H9 (cell line): ENCODE measurements around the gene ANKRD13B. TPM values are rescaled to one million over a fixed set of nuclear protein-coding genes. Genes with fewer than 3 reads are reported as not detected.

Experiments
- DNase-seq: peaks from one replicate; pipeline ENCODE4 v3.0.0-alpha.2; 2017
- H2AFZ ChIP-seq: one replicate; pipeline ENCODE4 v1.6.1; 2013; ENCODE audit warnings: mild to moderate bottlenecking, low read length, control low read depth, moderate library complexity
- H2AK5ac ChIP-seq: 2 replicates; pipeline ENCODE4 v1.6.1; 2013; ENCODE audit warnings: low read length, control low read depth, mixed read lengths; ENCODE audit not compliant: insufficient read length
- H2BK120ac ChIP-seq: one replicate; pipeline ENCODE4 v1.6.1; 2013; ENCODE audit warnings: low read depth, mild to moderate bottlenecking, low read length, control low read depth, inconsistent platforms; ENCODE audit not compliant: poor library complexity, severe bottlenecking
- H2BK12ac ChIP-seq: 2 replicates; pipeline ENCODE4 v1.6.1; 2013; ENCODE audit warnings: low read length, control low read depth, mixed read lengths, low read depth; ENCODE audit not compliant: insufficient read length
- H2BK15ac ChIP-seq: 2 replicates; pipeline ENCODE4 v1.6.1; 2013; ENCODE audit warnings: low read depth, low read length, control low read depth
- H2BK20ac ChIP-seq: one replicate; pipeline ENCODE4 v1.6.1; 2013; ENCODE audit warnings: low read depth, mild to moderate bottlenecking, low read length, control low read depth, inconsistent platforms; ENCODE audit not compliant: poor library complexity, severe bottlenecking
- H2BK5ac ChIP-seq: 2 replicates; pipeline ENCODE4 v1.6.1; 2013; ENCODE audit warnings: low read length, control low read depth, mixed read lengths; ENCODE audit not compliant: insufficient read length
- H3K14ac ChIP-seq: 2 replicates; pipeline ENCODE4 v1.6.1; 2013; ENCODE audit warnings: low read length, control low read depth; ENCODE audit not compliant: insufficient read depth
- H3K18ac ChIP-seq: 2 replicates; pipeline ENCODE4 v1.6.1; 2013; ENCODE audit warnings: low read depth, mild to moderate bottlenecking, mixed read lengths, low read length, control low read depth; ENCODE audit not compliant: insufficient read length
- H3K23ac ChIP-seq: 2 replicates; pipeline ENCODE4 v1.6.1; 2013; ENCODE audit warnings: low read length, control low read depth, mixed read lengths, low read depth; ENCODE audit not compliant: insufficient read length
- H3K23me2 ChIP-seq: 2 replicates; pipeline ENCODE4 v1.6.1; 2013; ENCODE audit warnings: low read depth, mild to moderate bottlenecking, mixed read lengths, low read length, control low read depth; ENCODE audit not compliant: insufficient read length, poor library complexity, severe bottlenecking
- H3K27ac ChIP-seq: 2 replicates; pipeline ENCODE4 v1.5.1; 2013; ENCODE audit warnings: low read length, control low read depth, mixed read lengths, low read depth; ENCODE audit not compliant: insufficient read length
- H3K27me3 ChIP-seq: 2 replicates; pipeline ENCODE4 v1.6.1; 2013; ENCODE audit warnings: low read length, control low read depth, inconsistent platforms; ENCODE audit not compliant: insufficient read depth
- H3K4ac ChIP-seq: 2 replicates; pipeline ENCODE4 v1.6.1; 2013; ENCODE audit warnings: low read depth, mild to moderate bottlenecking, control low read depth, inconsistent platforms, low read length, moderate library complexity
- H3K4me1 ChIP-seq: 2 replicates; pipeline ENCODE4 v1.6.1; 2013; ENCODE audit warnings: low read length, control low read depth, inconsistent platforms; ENCODE audit not compliant: insufficient read depth
- H3K4me2 ChIP-seq: 2 replicates; pipeline ENCODE4 v1.6.1; 2013; ENCODE audit warnings: low read length, control low read depth, mixed read lengths; ENCODE audit not compliant: insufficient read length, insufficient read depth
- H3K56ac ChIP-seq: 2 replicates; pipeline ENCODE4 v1.6.1; 2013; ENCODE audit warnings: low read depth, mild to moderate bottlenecking, mixed read lengths, low read length, control low read depth; ENCODE audit not compliant: insufficient read length
- H3K79me1 ChIP-seq: 2 replicates; pipeline ENCODE4 v1.6.1; 2013; ENCODE audit warnings: low read depth, mild to moderate bottlenecking, moderate library complexity, low read length, control low read depth, inconsistent platforms; ENCODE audit not compliant: insufficient read depth, poor library complexity, severe bottlenecking
- H3K79me2 ChIP-seq: 2 replicates; pipeline ENCODE4 v1.6.1; 2013; ENCODE audit warnings: low read length, control low read depth, inconsistent platforms; ENCODE audit not compliant: insufficient read depth
- H3K9ac ChIP-seq: 2 replicates; pipeline ENCODE4 v1.6.1; 2013; ENCODE audit warnings: low read length, control low read depth, mixed read lengths; ENCODE audit not compliant: insufficient read length; ENCODE audit errors: extremely low read depth
- H3K9me3 ChIP-seq: one replicate; pipeline ENCODE4 v1.6.1; 2013; ENCODE audit warnings: low read depth, low read length, inconsistent platforms; ENCODE audit not compliant: control insufficient read depth
- H3T11ph ChIP-seq: one replicate; pipeline ENCODE4 v1.6.1; 2013; ENCODE audit warnings: mild to moderate bottlenecking, low read length, control low read depth, inconsistent platforms
- H4K20me1 ChIP-seq: one replicate; pipeline ENCODE4 v1.6.1; 2013; ENCODE audit not compliant: control insufficient read depth, insufficient read length, insufficient read depth
- H4K5ac ChIP-seq: 2 replicates; pipeline ENCODE4 v1.6.1; 2013; ENCODE audit warnings: low read depth, mild to moderate bottlenecking, mixed read lengths, low read length, control low read depth; ENCODE audit not compliant: insufficient read length
- H4K8ac ChIP-seq: replicated peaks from 2 replicates; pipeline ENCODE4 v1.6.1; 2013; ENCODE audit warnings: low read length, control low read depth, mixed read lengths, low read depth; ENCODE audit not compliant: insufficient read length
- H4K91ac ChIP-seq: 2 replicates; pipeline ENCODE4 v1.6.1; 2013; ENCODE audit warnings: low read depth, mild to moderate bottlenecking, moderate library complexity, mixed read lengths, low read length, control low read depth; ENCODE audit not compliant: insufficient read length
- H3K27ac Mint-ChIP-seq, 3 experiments: 2 replicates in 2 of 3; 3 replicates in 1 of 3; pipeline ENCODE4 v1.8.0; 2020 to 2021; ENCODE audit warnings: mixed read lengths in 3 of 3, mild to moderate bottlenecking in 1 of 3, moderate library complexity in 1 of 3
- H3K27me3 Mint-ChIP-seq: 2 replicates; pipeline ENCODE4 v1.8.0; 2021; ENCODE audit warnings: low read depth, mild to moderate bottlenecking, moderate library complexity, mixed read lengths
- H3K36me3 Mint-ChIP-seq, 3 experiments: 2 replicates in 2 of 3; 3 replicates in 1 of 3; pipeline ENCODE4 v1.8.0; 2020 to 2021; ENCODE audit warnings: low read depth in 3 of 3, mixed read lengths in 3 of 3; ENCODE audit not compliant: insufficient read depth in 1 of 3
- H3K4me1 Mint-ChIP-seq, 2 experiments: 2 replicates each; pipeline ENCODE4 v1.8.0; 2020; ENCODE audit warnings: mixed read lengths in 2 of 2
- H3K4me3 Mint-ChIP-seq, 2 experiments: 2 replicates in 1 of 2; 3 replicates in 1 of 2; pipeline ENCODE4 v1.8.0; 2020 to 2021; ENCODE audit warnings: mild to moderate bottlenecking in 2 of 2, mixed read lengths in 2 of 2, moderate library complexity in 1 of 2
- H3K9me3 Mint-ChIP-seq, 2 experiments: 2 replicates in 1 of 2; 3 replicates in 1 of 2; pipeline ENCODE4 v1.8.0; 2020; ENCODE audit warnings: mild to moderate bottlenecking in 2 of 2, mixed read lengths in 2 of 2, moderate library complexity in 1 of 2
- WGBS: extraction: QIAGEN DNeasy Blood & Tissue Kit; methylation state at CpG from one replicate; pipeline ENCODE4 v1.1.7; 2013; ENCODE audit warnings: missing lambda C conversion rate, low lambda C conversion rate, mixed read lengths; ENCODE audit not compliant: insufficient read length; ENCODE audit errors: extremely low coverage; 5-methylcytosine and 5-hydroxymethylcytosine counted together
- total RNA-seq: library from RNA; stranded (reverse); gene quantifications from 2 replicates; pipeline ENCODE4 v1.2.1, GENCODE V29; 2021
- TF ChIP-seq, protein P1 (sequence below): fragments of 200-600 bp; sonication (generic); conservative IDR thresholded peaks from 3 replicates; pipeline ENCODE4 v1.8.0; 2021; ENCODE audit warnings: antibody characterized with exemption, mild to moderate bottlenecking

The ANKRD13B gene
- total RNA-seq, 1 experiment from 2014 or later: 24.2 TPM

DNA sequence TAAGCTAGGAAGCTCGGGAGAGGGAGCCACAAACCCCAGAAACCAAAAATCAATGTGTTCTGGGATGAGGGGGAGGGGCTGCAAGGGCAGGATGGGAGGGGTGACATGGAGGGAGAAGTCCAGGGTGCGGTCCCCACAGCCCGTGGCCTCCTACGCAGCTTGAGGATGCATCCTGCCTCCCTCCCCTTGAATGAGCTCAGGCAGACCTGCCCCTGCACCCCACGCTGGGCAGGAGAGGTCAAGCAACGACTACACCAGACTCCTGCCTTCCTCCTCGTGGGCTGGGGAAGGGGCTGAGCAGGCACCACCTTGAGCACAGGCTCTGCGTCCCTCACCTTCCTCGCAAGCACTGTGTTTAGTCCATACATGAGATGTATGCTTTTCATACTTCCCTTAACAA, 3.9 kb downstream of the ANKRD13B start:
- no peaks in the 10 kb centered on the region for H4K20me1 ChIP-seq
- no peak overlapping the region for H3K18ac ChIP-seq
- no peak overlapping the region for H2BK5ac ChIP-seq
- no peak overlapping the region for H4K8ac ChIP-seq
- H2BK20ac ChIP-seq: no peak overlapping the region
- peaks cover 15% of the 10 kb centered on the region for H3K23me2 ChIP-seq
- no peak overlapping the region for H2BK15ac ChIP-seq
- H3K79me2 ChIP-seq: no peaks in the 10 kb centered on the region; the same call in 1 of the 2 replicates
- no peak overlapping the region for H3K9ac ChIP-seq
- peaks cover 4% of the 10 kb centered on the region; the same call in 1 of the 2 replicates for H3K4me1 ChIP-seq
- TF ChIP-seq, protein P1, sequence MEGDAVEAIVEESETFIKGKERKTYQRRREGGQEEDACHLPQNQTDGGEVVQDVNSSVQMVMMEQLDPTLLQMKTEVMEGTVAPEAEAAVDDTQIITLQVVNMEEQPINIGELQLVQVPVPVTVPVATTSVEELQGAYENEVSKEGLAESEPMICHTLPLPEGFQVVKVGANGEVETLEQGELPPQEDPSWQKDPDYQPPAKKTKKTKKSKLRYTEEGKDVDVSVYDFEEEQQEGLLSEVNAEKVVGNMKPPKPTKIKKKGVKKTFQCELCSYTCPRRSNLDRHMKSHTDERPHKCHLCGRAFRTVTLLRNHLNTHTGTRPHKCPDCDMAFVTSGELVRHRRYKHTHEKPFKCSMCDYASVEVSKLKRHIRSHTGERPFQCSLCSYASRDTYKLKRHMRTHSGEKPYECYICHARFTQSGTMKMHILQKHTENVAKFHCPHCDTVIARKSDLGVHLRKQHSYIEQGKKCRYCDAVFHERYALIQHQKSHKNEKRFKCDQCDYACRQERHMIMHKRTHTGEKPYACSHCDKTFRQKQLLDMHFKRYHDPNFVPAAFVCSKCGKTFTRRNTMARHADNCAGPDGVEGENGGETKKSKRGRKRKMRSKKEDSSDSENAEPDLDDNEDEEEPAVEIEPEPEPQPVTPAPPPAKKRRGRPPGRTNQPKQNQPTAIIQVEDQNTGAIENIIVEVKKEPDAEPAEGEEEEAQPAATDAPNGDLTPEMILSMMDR: no peak
- H3T11ph ChIP-seq: no peak overlapping the region
- H3K27ac ChIP-seq: no peak overlapping the region
- H3K14ac ChIP-seq: no peak overlapping the region
- no peak overlapping the region for H2AK5ac ChIP-seq
- H3K23ac ChIP-seq: no peak overlapping the region
- peak overlapping the region in 1 of 2 experiments; percentile 66; a peak in 3 of 5 replicates for H3K4me3 Mint-ChIP-seq
- no peak overlapping the region for H2AFZ ChIP-seq
- no peak overlapping the region for H4K91ac ChIP-seq
- no peak overlapping the region for H2BK12ac ChIP-seq
- no peaks in the 10 kb centered on the region for H3K79me1 ChIP-seq
- no CpG with 5 or more reads among the region's 9 CpGs for WGBS
- H3K27me3 ChIP-seq: no peaks in the 10 kb centered on the region
- no peaks in the 10 kb centered on the region for H3K9me3 ChIP-seq
- no peak for DNase-seq
- no peak overlapping the region for H4K5ac ChIP-seq
- H2BK120ac ChIP-seq: no peak overlapping the region
- H3K9me3 Mint-ChIP-seq: peaks cover 0 to 3% of the 10 kb centered on the region in 2 experiments; a peak in 1 of 5 replicates
- peaks cover 2% of the 10 kb centered on the region for H3K27me3 Mint-ChIP-seq
- H3K27ac Mint-ChIP-seq: no peak overlapping the region
- peak overlapping the region; percentile 7 for H3K4me2 ChIP-seq
- peaks cover 32 to 66% of the 10 kb centered on the region in 2 experiments for H3K4me1 Mint-ChIP-seq
- no peak overlapping the region for H3K56ac ChIP-seq
- peaks cover 0 to 2% (median 0%) of the 10 kb centered on the region in 3 experiments; a peak in 1 of 7 replicates for H3K36me3 Mint-ChIP-seq
- no peak overlapping the region for H3K4ac ChIP-seq
